Measurements from ENCODE around the gene TCERG1L. TPM values are rescaled to one million over a fixed set of nuclear protein-coding genes. Genes with fewer than 3 reads are reported as not detected.

The TCERG1L gene
- total RNA-seq, 1 donor from 2014 or later: 0.05 TPM

GRCh38 chr10:131233611-131234258 is 77.8 kb downstream of the TCERG1L start:
- intact Hi-C loops (cut with micrococcal nuclease): no loop called here
- Mint-ChIP-seq H3K4me3 (no peak overlapping the region), H3K36me3 (ENCODE audit: low read depth) (no peaks in the 10 kb centered on the region), H3K9me3 (no peaks in the 10 kb centered on the region), H3K27me3 (ENCODE audit: insufficient read depth) (no peaks in the 10 kb centered on the region), H3K4me1 (ENCODE audit: low read depth) (no peaks in the 10 kb centered on the region), H3K27ac (no peak overlapping the region)
- no peak for DNase-seq (ENCODE audit: low spot score)

- Mint-ChIP-seq H3K4me1 (ENCODE audit: low read depth) (no peaks in the 10 kb centered on the region), H3K9me3 (no peaks in the 10 kb centered on the region), H3K27me3 (ENCODE audit: insufficient read depth) (no peaks in the 10 kb centered on the region), H3K4me3 (no peak overlapping the region), H3K36me3 (ENCODE audit: low read depth) (no peaks in the 10 kb centered on the region), H3K27ac (no peak overlapping the region)
- no peak for DNase-seq (ENCODE audit: low spot score)
- intact Hi-C loops (cut with micrococcal nuclease): no loop called here
Observed at GRCh38 chr10:131231965-131232541, 79.5 kb downstream of the TCERG1L start.

- H3K36me3 Mint-ChIP-seq (ENCODE audit: low read depth): no peaks in the 10 kb centered on the region
- no peaks in the 10 kb centered on the region for H3K4me1 Mint-ChIP-seq (ENCODE audit: low read depth)
- intact Hi-C loops (cut with micrococcal nuclease): no loop called here
- H3K27ac Mint-ChIP-seq: no peak overlapping the region
- no peaks in the 10 kb centered on the region for H3K9me3 Mint-ChIP-seq
- no peak overlapping the region for H3K4me3 Mint-ChIP-seq
- H3K27me3 Mint-ChIP-seq (ENCODE audit: insufficient read depth): no peaks in the 10 kb centered on the region
- DNase-seq (ENCODE audit: low spot score): no peak
Observed at GRCh38 chr10:131231323-131231964, 80.1 kb downstream of the TCERG1L start.

- intact Hi-C loops (cut with micrococcal nuclease): no loop called here
- Mint-ChIP-seq H3K4me1 (ENCODE audit: low read depth) (no peaks in the 10 kb centered on the region), H3K36me3 (ENCODE audit: low read depth) (no peaks in the 10 kb centered on the region), H3K27ac (no peak overlapping the region), H3K4me3 (no peak overlapping the region), H3K9me3 (no peaks in the 10 kb centered on the region), H3K27me3 (ENCODE audit: insufficient read depth) (no peaks in the 10 kb centered on the region)
- DNase-seq (ENCODE audit: low spot score): no peak
Observed at GRCh38 chr10:131230641-131231322, 80.7 kb downstream of the TCERG1L start.

GRCh38 chr10:131230166-131230565 is 81.4 kb downstream of the TCERG1L start:
- Mint-ChIP-seq H3K36me3 (ENCODE audit: low read depth) (no peaks in the 10 kb centered on the region), H3K27ac (no peak overlapping the region), H3K9me3 (no peaks in the 10 kb centered on the region), H3K4me3 (no peak overlapping the region), H3K4me1 (ENCODE audit: low read depth) (no peaks in the 10 kb centered on the region), H3K27me3 (ENCODE audit: insufficient read depth) (no peaks in the 10 kb centered on the region)
- DNase-seq (ENCODE audit: low spot score): no peak
- intact Hi-C loops (cut with micrococcal nuclease): no loop called here

GRCh38 chr10:131227163-131227740 is 84.3 kb downstream of the TCERG1L start:
- H3K36me3 Mint-ChIP-seq (ENCODE audit: low read depth): no peaks in the 10 kb centered on the region
- H3K27me3 Mint-ChIP-seq (ENCODE audit: insufficient read depth): no peaks in the 10 kb centered on the region
- no peak overlapping the region for H3K4me3 Mint-ChIP-seq
- H3K27ac Mint-ChIP-seq: no peak overlapping the region
- DNase-seq (ENCODE audit: low spot score): no peak
- H3K4me1 Mint-ChIP-seq (ENCODE audit: low read depth): no peaks in the 10 kb centered on the region
- intact Hi-C loops (cut with micrococcal nuclease): no loop called here
- no peaks in the 10 kb centered on the region for H3K9me3 Mint-ChIP-seq

GRCh38 chr10:131226446-131227162 is 84.9 kb downstream of the TCERG1L start:
- Mint-ChIP-seq H3K9me3 (no peaks in the 10 kb centered on the region), H3K4me3 (no peak overlapping the region), H3K27ac (no peak overlapping the region), H3K36me3 (ENCODE audit: low read depth) (no peaks in the 10 kb centered on the region), H3K4me1 (ENCODE audit: low read depth) (no peaks in the 10 kb centered on the region), H3K27me3 (ENCODE audit: insufficient read depth) (no peaks in the 10 kb centered on the region)
- intact Hi-C loops (cut with micrococcal nuclease): no loop called here
- DNase-seq (ENCODE audit: low spot score): no peak

- H3K9me3 Mint-ChIP-seq: no peaks in the 10 kb centered on the region
- DNase-seq (ENCODE audit: low spot score): no peak
- no peak overlapping the region for H3K4me3 Mint-ChIP-seq
- intact Hi-C loops (cut with micrococcal nuclease): no loop called here
- no peak overlapping the region for H3K27ac Mint-ChIP-seq
- H3K4me1 Mint-ChIP-seq (ENCODE audit: low read depth): no peaks in the 10 kb centered on the region
- H3K27me3 Mint-ChIP-seq (ENCODE audit: insufficient read depth): no peaks in the 10 kb centered on the region
- no peaks in the 10 kb centered on the region for H3K36me3 Mint-ChIP-seq (ENCODE audit: low read depth)
Observed at GRCh38 chr10:131224106-131224505, 87.4 kb downstream of the TCERG1L start.

- DNase-seq (ENCODE audit: low spot score): no peak
- Mint-ChIP-seq H3K27ac (no peak overlapping the region), H3K27me3 (ENCODE audit: insufficient read depth) (no peaks in the 10 kb centered on the region), H3K4me1 (ENCODE audit: low read depth) (no peaks in the 10 kb centered on the region), H3K4me3 (no peak overlapping the region), H3K9me3 (no peaks in the 10 kb centered on the region), H3K36me3 (ENCODE audit: low read depth) (no peaks in the 10 kb centered on the region)
- intact Hi-C loops (cut with micrococcal nuclease): no loop called here
Observed at GRCh38 chr10:131223422-131223821, 88.1 kb downstream of the TCERG1L start.

- Mint-ChIP-seq H3K27me3 (ENCODE audit: insufficient read depth) (no peaks in the 10 kb centered on the region), H3K9me3 (no peaks in the 10 kb centered on the region), H3K27ac (no peak overlapping the region), H3K4me1 (ENCODE audit: low read depth) (no peaks in the 10 kb centered on the region), H3K4me3 (no peak overlapping the region), H3K36me3 (ENCODE audit: low read depth) (no peaks in the 10 kb centered on the region)
- intact Hi-C loops (cut with micrococcal nuclease): no loop called here
- no peak for DNase-seq (ENCODE audit: low spot score)
Observed at GRCh38 chr10:131222986-131223385, 88.5 kb downstream of the TCERG1L start.

- intact Hi-C loops (cut with micrococcal nuclease): no loop called here
- no peaks in the 10 kb centered on the region for H3K36me3 Mint-ChIP-seq (ENCODE audit: low read depth)
- DNase-seq (ENCODE audit: low spot score): no peak
- H3K27ac Mint-ChIP-seq: no peak overlapping the region
- H3K27me3 Mint-ChIP-seq (ENCODE audit: insufficient read depth): no peaks in the 10 kb centered on the region
- no peaks in the 10 kb centered on the region for H3K4me1 Mint-ChIP-seq (ENCODE audit: low read depth)
- no peak overlapping the region for H3K4me3 Mint-ChIP-seq
- H3K9me3 Mint-ChIP-seq: no peaks in the 10 kb centered on the region
Observed at GRCh38 chr10:131221632-131222277, 89.8 kb downstream of the TCERG1L start.

GRCh38 chr10:131220601-131221171 is 90.8 kb downstream of the TCERG1L start:
- Mint-ChIP-seq H3K36me3 (ENCODE audit: low read depth) (no peaks in the 10 kb centered on the region), H3K4me3 (no peak overlapping the region), H3K27ac (no peak overlapping the region), H3K9me3 (no peaks in the 10 kb centered on the region), H3K4me1 (ENCODE audit: low read depth) (no peaks in the 10 kb centered on the region), H3K27me3 (ENCODE audit: insufficient read depth) (no peaks in the 10 kb centered on the region)
- intact Hi-C loops (cut with micrococcal nuclease): no loop called here
- no peak for DNase-seq (ENCODE audit: low spot score)

Data from activated T-helper 1 cell treated with anti-CD3 and anti-CD28 coated beads, Interleukin-12 subunit alpha, Interleukin-12 subunit beta, Interleukin-2, Interleukin-4 antibody, amounts not matched to agents 30 ng/mL and 10 ng/mL and 1 ng/mL, durations not matched to agents 14 hours and 24 hours and 36 hours (primary cell).